Right lobe of liver (tissue), 4 donors: ENCODE results near the gene GNAI3.

Experiments
- POLR2A ChIP-seq: fragments of 450-650 bp; IDR thresholded peaks from one replicate; pipeline ENCODE4 v1.6.1; 2017; ENCODE audit warnings: antibody characterized with exemption, mild to moderate bottlenecking
- TF ChIP-seq, protein P1 (sequence below), 4 donors: fragments of 200-600 bp in 3 of 4; fragments of 450-650 bp in 1 of 4; IDR thresholded peaks; one replicate each; pipeline versions ENCODE4 v1.5.1 to v1.8.0; 2016 to 2022; ENCODE audit warnings: antibody characterized with exemption in 4 of 4, mild to moderate bottlenecking in 2 of 4
- donor health status: DM: no; HTN: no; CAD: no.
- donor health status: DM: no; HTN: no; CAD: no.
- donor health status: DM: no; HTN: yes; CAD: no.

DNA sequence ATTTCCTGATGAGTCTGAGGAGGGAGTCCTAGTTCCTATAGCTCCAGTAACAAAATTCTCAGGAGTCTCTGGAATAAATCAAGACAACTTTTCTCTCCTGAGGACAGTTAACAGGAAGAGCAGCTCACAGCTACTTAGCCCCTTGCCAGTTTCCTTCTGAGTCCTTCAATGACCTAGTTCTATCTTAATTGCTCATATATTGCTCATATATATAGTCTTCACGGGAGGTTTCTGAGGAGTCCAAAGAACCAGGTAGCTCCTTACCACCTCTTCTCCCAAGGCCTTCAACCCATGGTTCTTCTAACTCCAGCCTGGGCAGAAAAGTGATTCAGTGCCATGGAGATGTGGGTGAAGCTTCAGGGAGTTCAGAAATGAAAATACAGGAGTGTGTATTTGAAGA, 43.4 kb upstream of the GNAI3 start:
- no peak for TF ChIP-seq POLR2A
- TF ChIP-seq, protein P1, sequence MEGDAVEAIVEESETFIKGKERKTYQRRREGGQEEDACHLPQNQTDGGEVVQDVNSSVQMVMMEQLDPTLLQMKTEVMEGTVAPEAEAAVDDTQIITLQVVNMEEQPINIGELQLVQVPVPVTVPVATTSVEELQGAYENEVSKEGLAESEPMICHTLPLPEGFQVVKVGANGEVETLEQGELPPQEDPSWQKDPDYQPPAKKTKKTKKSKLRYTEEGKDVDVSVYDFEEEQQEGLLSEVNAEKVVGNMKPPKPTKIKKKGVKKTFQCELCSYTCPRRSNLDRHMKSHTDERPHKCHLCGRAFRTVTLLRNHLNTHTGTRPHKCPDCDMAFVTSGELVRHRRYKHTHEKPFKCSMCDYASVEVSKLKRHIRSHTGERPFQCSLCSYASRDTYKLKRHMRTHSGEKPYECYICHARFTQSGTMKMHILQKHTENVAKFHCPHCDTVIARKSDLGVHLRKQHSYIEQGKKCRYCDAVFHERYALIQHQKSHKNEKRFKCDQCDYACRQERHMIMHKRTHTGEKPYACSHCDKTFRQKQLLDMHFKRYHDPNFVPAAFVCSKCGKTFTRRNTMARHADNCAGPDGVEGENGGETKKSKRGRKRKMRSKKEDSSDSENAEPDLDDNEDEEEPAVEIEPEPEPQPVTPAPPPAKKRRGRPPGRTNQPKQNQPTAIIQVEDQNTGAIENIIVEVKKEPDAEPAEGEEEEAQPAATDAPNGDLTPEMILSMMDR (IDR thresholded peaks at IDR 0.05), result no peak
